H9 (cell line): Measurements from ENCODE around the gene LMX1A. TPM values are rescaled to one million over a fixed set of nuclear protein-coding genes. Genes with fewer than 3 reads are reported as not detected.

Source experiments
- DNase-seq: peaks from one replicate; pipeline ENCODE4 v3.0.0-alpha.2; 2017
- H2AFZ ChIP-seq: one replicate; pipeline ENCODE4 v1.6.1; 2013; ENCODE audit warnings: mild to moderate bottlenecking, low read length, control low read depth, moderate library complexity
- H2AK5ac ChIP-seq: 2 replicates; pipeline ENCODE4 v1.6.1; 2013; ENCODE audit warnings: low read length, control low read depth, mixed read lengths; ENCODE audit not compliant: insufficient read length
- H2BK120ac ChIP-seq: one replicate; pipeline ENCODE4 v1.6.1; 2013; ENCODE audit warnings: low read depth, mild to moderate bottlenecking, low read length, control low read depth, inconsistent platforms; ENCODE audit not compliant: poor library complexity, severe bottlenecking
- H2BK12ac ChIP-seq: 2 replicates; pipeline ENCODE4 v1.6.1; 2013; ENCODE audit warnings: low read length, control low read depth, mixed read lengths, low read depth; ENCODE audit not compliant: insufficient read length
- H2BK15ac ChIP-seq: 2 replicates; pipeline ENCODE4 v1.6.1; 2013; ENCODE audit warnings: low read depth, low read length, control low read depth
- H2BK20ac ChIP-seq: one replicate; pipeline ENCODE4 v1.6.1; 2013; ENCODE audit warnings: low read depth, mild to moderate bottlenecking, low read length, control low read depth, inconsistent platforms; ENCODE audit not compliant: poor library complexity, severe bottlenecking
- H2BK5ac ChIP-seq: 2 replicates; pipeline ENCODE4 v1.6.1; 2013; ENCODE audit warnings: low read length, control low read depth, mixed read lengths; ENCODE audit not compliant: insufficient read length
- H3K14ac ChIP-seq: 2 replicates; pipeline ENCODE4 v1.6.1; 2013; ENCODE audit warnings: low read length, control low read depth; ENCODE audit not compliant: insufficient read depth
- H3K18ac ChIP-seq: 2 replicates; pipeline ENCODE4 v1.6.1; 2013; ENCODE audit warnings: low read depth, mild to moderate bottlenecking, mixed read lengths, low read length, control low read depth; ENCODE audit not compliant: insufficient read length
- H3K23ac ChIP-seq: 2 replicates; pipeline ENCODE4 v1.6.1; 2013; ENCODE audit warnings: low read length, control low read depth, mixed read lengths, low read depth; ENCODE audit not compliant: insufficient read length
- H3K23me2 ChIP-seq: 2 replicates; pipeline ENCODE4 v1.6.1; 2013; ENCODE audit warnings: low read depth, mild to moderate bottlenecking, mixed read lengths, low read length, control low read depth; ENCODE audit not compliant: insufficient read length, poor library complexity, severe bottlenecking
- H3K27ac ChIP-seq: 2 replicates; pipeline ENCODE4 v1.5.1; 2013; ENCODE audit warnings: low read length, control low read depth, mixed read lengths, low read depth; ENCODE audit not compliant: insufficient read length
- H3K27me3 ChIP-seq: 2 replicates; pipeline ENCODE4 v1.6.1; 2013; ENCODE audit warnings: low read length, control low read depth, inconsistent platforms; ENCODE audit not compliant: insufficient read depth
- H3K4ac ChIP-seq: 2 replicates; pipeline ENCODE4 v1.6.1; 2013; ENCODE audit warnings: low read depth, mild to moderate bottlenecking, control low read depth, inconsistent platforms, low read length, moderate library complexity
- H3K4me1 ChIP-seq: 2 replicates; pipeline ENCODE4 v1.6.1; 2013; ENCODE audit warnings: low read length, control low read depth, inconsistent platforms; ENCODE audit not compliant: insufficient read depth
- H3K4me2 ChIP-seq: 2 replicates; pipeline ENCODE4 v1.6.1; 2013; ENCODE audit warnings: low read length, control low read depth, mixed read lengths; ENCODE audit not compliant: insufficient read length, insufficient read depth
- H3K56ac ChIP-seq: 2 replicates; pipeline ENCODE4 v1.6.1; 2013; ENCODE audit warnings: low read depth, mild to moderate bottlenecking, mixed read lengths, low read length, control low read depth; ENCODE audit not compliant: insufficient read length
- H3K79me1 ChIP-seq: 2 replicates; pipeline ENCODE4 v1.6.1; 2013; ENCODE audit warnings: low read depth, mild to moderate bottlenecking, moderate library complexity, low read length, control low read depth, inconsistent platforms; ENCODE audit not compliant: insufficient read depth, poor library complexity, severe bottlenecking
- H3K79me2 ChIP-seq: 2 replicates; pipeline ENCODE4 v1.6.1; 2013; ENCODE audit warnings: low read length, control low read depth, inconsistent platforms; ENCODE audit not compliant: insufficient read depth
- H3K9ac ChIP-seq: 2 replicates; pipeline ENCODE4 v1.6.1; 2013; ENCODE audit warnings: low read length, control low read depth, mixed read lengths; ENCODE audit not compliant: insufficient read length; ENCODE audit errors: extremely low read depth
- H3K9me3 ChIP-seq: one replicate; pipeline ENCODE4 v1.6.1; 2013; ENCODE audit warnings: low read depth, low read length, inconsistent platforms; ENCODE audit not compliant: control insufficient read depth
- H3T11ph ChIP-seq: one replicate; pipeline ENCODE4 v1.6.1; 2013; ENCODE audit warnings: mild to moderate bottlenecking, low read length, control low read depth, inconsistent platforms
- H4K20me1 ChIP-seq: one replicate; pipeline ENCODE4 v1.6.1; 2013; ENCODE audit not compliant: control insufficient read depth, insufficient read length, insufficient read depth
- H4K5ac ChIP-seq: 2 replicates; pipeline ENCODE4 v1.6.1; 2013; ENCODE audit warnings: low read depth, mild to moderate bottlenecking, mixed read lengths, low read length, control low read depth; ENCODE audit not compliant: insufficient read length
- H4K8ac ChIP-seq: replicated peaks from 2 replicates; pipeline ENCODE4 v1.6.1; 2013; ENCODE audit warnings: low read length, control low read depth, mixed read lengths, low read depth; ENCODE audit not compliant: insufficient read length
- H4K91ac ChIP-seq: 2 replicates; pipeline ENCODE4 v1.6.1; 2013; ENCODE audit warnings: low read depth, mild to moderate bottlenecking, moderate library complexity, mixed read lengths, low read length, control low read depth; ENCODE audit not compliant: insufficient read length
- H3K27ac Mint-ChIP-seq, 3 experiments: 2 replicates in 2 of 3; 3 replicates in 1 of 3; pipeline ENCODE4 v1.8.0; 2020 to 2021; ENCODE audit warnings: mixed read lengths in 3 of 3, mild to moderate bottlenecking in 1 of 3, moderate library complexity in 1 of 3
- H3K27me3 Mint-ChIP-seq: 2 replicates; pipeline ENCODE4 v1.8.0; 2021; ENCODE audit warnings: low read depth, mild to moderate bottlenecking, moderate library complexity, mixed read lengths
- H3K36me3 Mint-ChIP-seq, 3 experiments: 2 replicates in 2 of 3; 3 replicates in 1 of 3; pipeline ENCODE4 v1.8.0; 2020 to 2021; ENCODE audit warnings: low read depth in 3 of 3, mixed read lengths in 3 of 3; ENCODE audit not compliant: insufficient read depth in 1 of 3
- H3K4me1 Mint-ChIP-seq, 2 experiments: 2 replicates each; pipeline ENCODE4 v1.8.0; 2020; ENCODE audit warnings: mixed read lengths in 2 of 2
- H3K4me3 Mint-ChIP-seq, 2 experiments: 2 replicates in 1 of 2; 3 replicates in 1 of 2; pipeline ENCODE4 v1.8.0; 2020 to 2021; ENCODE audit warnings: mild to moderate bottlenecking in 2 of 2, mixed read lengths in 2 of 2, moderate library complexity in 1 of 2
- H3K9me3 Mint-ChIP-seq, 2 experiments: 2 replicates in 1 of 2; 3 replicates in 1 of 2; pipeline ENCODE4 v1.8.0; 2020; ENCODE audit warnings: mild to moderate bottlenecking in 2 of 2, mixed read lengths in 2 of 2, moderate library complexity in 1 of 2
- WGBS: extraction: QIAGEN DNeasy Blood & Tissue Kit; methylation state at CpG from one replicate; pipeline ENCODE4 v1.1.7; 2013; ENCODE audit warnings: missing lambda C conversion rate, low lambda C conversion rate, mixed read lengths; ENCODE audit not compliant: insufficient read length; ENCODE audit errors: extremely low coverage; 5-methylcytosine and 5-hydroxymethylcytosine counted together
- total RNA-seq: library from RNA; stranded (reverse); gene quantifications from 2 replicates; pipeline ENCODE4 v1.2.1, GENCODE V29; 2021
- TF ChIP-seq, protein P1 (sequence below): fragments of 200-600 bp; sonication (generic); conservative IDR thresholded peaks from 3 replicates; pipeline ENCODE4 v1.8.0; 2021; ENCODE audit warnings: antibody characterized with exemption, mild to moderate bottlenecking

The LMX1A gene
- total RNA-seq, 1 experiment from 2014 or later = not detected

DNA sequence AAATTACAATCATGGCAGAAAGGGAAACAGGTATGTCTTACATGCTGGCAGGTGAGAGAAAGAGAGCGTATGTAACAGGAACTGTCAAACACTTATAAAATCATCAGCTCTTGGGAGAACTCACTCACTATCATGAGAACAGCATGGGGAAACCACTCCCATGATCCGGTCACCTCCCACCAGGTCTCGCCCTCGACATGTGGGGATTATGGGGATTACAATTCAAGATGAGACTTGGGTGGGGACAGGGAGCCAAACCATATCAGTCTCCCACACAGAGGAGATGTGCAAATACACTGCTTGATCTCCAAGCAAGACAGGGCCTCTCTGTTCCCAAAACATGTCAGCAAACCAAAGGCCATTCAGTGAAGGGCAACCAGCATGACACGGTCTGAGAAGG is 27.4 kb downstream of the LMX1A start:
- WGBS = no CpG with 5 or more reads among the region's 5 CpGs

More for the DNA sequence above, 27.4 kb downstream of the LMX1A start:
- Histone ChIP-seq H4K8ac (no peak overlapping the region), H3K4me2 (no peak overlapping the region), H3K56ac (no peak overlapping the region), H3K9ac (no peak overlapping the region), H3K4ac (no peak overlapping the region), H3T11ph (no peak overlapping the region), H2BK15ac (no peak overlapping the region), H3K9me3 (no peaks in the 10 kb centered on the region), H3K23ac (no peak overlapping the region), H3K4me1 (no peaks in the 10 kb centered on the region), H3K79me1 (no peaks in the 10 kb centered on the region), H4K20me1 (no peaks in the 10 kb centered on the region), H4K5ac (no peak overlapping the region), H3K14ac (no peak overlapping the region), H3K23me2 (no peaks in the 10 kb centered on the region), H3K27ac (no peak overlapping the region), H2AK5ac (no peak overlapping the region), H4K91ac (no peak overlapping the region), H2BK20ac (no peak overlapping the region), H2BK5ac (no peak overlapping the region), H3K18ac (no peak overlapping the region), H3K79me2 (no peaks in the 10 kb centered on the region), H2BK12ac (no peak overlapping the region), H3K27me3 (no peaks in the 10 kb centered on the region), H2BK120ac (no peak overlapping the region), H2AFZ (no peak overlapping the region)
- Mint-ChIP-seq H3K27ac (no peak overlapping the region), H3K27me3 (peaks cover 28% of the 10 kb centered on the region), H3K4me1 (peaks cover 4 to 20% of the 10 kb centered on the region in 2 experiments), H3K4me3 (no peak overlapping the region), H3K9me3 (no peaks in the 10 kb centered on the region), H3K36me3 (no peaks in the 10 kb centered on the region)
- DNase-seq = no peak
- TF ChIP-seq, protein P1, sequence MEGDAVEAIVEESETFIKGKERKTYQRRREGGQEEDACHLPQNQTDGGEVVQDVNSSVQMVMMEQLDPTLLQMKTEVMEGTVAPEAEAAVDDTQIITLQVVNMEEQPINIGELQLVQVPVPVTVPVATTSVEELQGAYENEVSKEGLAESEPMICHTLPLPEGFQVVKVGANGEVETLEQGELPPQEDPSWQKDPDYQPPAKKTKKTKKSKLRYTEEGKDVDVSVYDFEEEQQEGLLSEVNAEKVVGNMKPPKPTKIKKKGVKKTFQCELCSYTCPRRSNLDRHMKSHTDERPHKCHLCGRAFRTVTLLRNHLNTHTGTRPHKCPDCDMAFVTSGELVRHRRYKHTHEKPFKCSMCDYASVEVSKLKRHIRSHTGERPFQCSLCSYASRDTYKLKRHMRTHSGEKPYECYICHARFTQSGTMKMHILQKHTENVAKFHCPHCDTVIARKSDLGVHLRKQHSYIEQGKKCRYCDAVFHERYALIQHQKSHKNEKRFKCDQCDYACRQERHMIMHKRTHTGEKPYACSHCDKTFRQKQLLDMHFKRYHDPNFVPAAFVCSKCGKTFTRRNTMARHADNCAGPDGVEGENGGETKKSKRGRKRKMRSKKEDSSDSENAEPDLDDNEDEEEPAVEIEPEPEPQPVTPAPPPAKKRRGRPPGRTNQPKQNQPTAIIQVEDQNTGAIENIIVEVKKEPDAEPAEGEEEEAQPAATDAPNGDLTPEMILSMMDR = no peak
